H54 (cell line): Measurements from ENCODE around the gene NMT1.
"Not testable (repeated sequence)": the region's sequence is repeated elsewhere in the genome, so short reads cannot be mapped to it uniquely, and the experiment has no call there.

ENCODE experiments used
- DNase-seq: peaks from one replicate; pipeline ENCODE4 v3.0.0; 2011; ENCODE audit warnings: low spot score, mixed read lengths; ENCODE audit not compliant: insufficient read length
- FAIRE-seq: peaks from 3 replicates; lab custom pipeline; 2011; peaks lifted over from hg19 to GRCh38; lab: Jason Lieb, UNC
- POLR2A ChIP-seq: IDR thresholded peaks from 2 replicates; pipeline ENCODE4 v1.6.1; 2011; ENCODE audit warnings: low read depth, mild to moderate bottlenecking, low read length

The NMT1 gene

DNA sequence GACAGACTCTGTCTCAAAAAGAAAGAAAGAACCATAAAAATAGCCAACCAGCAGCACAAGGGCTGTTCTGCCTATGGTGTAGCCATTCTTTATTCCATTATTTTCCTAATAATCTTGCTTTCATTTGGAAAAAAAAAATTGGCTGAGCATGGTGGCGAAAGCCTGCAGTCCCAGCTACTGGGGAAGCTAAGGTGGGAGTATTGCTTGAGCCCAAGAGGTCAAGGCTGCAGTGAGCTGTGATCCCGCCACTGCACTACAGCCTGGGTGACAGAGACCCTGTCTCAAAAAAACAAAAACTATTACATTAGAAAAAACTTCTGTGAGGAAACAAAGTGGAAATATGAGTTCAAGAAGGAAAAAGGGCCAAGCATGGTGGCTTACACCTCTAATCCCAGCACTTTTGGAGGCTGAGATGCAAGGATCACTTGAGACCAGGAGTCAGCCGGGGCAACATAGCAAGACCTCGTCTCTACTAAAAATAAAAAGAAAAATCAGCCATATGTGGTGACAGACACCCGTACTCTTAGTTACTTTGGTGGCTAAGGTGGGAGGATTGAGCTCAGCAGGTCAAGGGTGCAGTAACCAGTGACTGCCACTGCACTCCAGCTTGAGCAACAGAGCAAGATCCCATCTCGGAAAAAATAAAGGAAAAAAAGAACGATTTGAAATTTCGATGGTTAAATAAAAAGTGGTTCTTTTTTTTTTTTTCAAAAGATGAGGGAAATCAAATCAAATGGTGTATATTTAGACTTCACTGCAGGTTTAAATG is 12.1 kb upstream of the NMT1 start:
- TF ChIP-seq POLR2A: no peak
- no peak for DNase-seq
- FAIRE-seq: no peak

DNA sequence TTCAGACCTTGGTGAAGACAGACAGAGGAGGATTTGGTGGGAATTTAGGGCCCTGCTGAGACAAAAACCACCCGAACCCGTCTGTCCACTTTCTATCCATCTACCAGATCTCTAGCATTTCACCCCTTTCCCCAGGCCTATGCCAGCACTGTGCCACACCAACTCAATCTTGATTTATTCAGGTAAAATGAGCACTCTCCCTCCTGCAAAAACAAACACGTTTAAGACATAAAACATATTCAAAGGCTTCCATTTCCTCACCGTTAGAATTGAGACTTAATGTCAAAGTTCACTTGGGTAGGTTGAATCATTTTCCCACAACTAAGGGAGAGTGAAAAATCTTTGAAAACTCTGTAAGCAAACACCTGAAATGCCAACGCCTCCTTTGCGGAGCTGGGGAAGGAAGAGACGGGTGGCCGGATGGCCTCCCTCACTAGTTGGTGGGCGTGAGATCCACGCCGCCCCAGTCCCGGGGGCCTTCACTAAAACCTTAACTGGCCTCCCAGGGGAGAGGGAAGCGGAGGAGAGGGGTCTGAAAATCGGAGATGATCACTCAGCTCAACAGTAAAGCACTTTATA is 10.5 kb upstream of the NMT1 start:
- FAIRE-seq: no peak
- peak; percentile 39; the same call in 1 of the 2 replicates for TF ChIP-seq POLR2A
- DNase-seq: no peak

DNA sequence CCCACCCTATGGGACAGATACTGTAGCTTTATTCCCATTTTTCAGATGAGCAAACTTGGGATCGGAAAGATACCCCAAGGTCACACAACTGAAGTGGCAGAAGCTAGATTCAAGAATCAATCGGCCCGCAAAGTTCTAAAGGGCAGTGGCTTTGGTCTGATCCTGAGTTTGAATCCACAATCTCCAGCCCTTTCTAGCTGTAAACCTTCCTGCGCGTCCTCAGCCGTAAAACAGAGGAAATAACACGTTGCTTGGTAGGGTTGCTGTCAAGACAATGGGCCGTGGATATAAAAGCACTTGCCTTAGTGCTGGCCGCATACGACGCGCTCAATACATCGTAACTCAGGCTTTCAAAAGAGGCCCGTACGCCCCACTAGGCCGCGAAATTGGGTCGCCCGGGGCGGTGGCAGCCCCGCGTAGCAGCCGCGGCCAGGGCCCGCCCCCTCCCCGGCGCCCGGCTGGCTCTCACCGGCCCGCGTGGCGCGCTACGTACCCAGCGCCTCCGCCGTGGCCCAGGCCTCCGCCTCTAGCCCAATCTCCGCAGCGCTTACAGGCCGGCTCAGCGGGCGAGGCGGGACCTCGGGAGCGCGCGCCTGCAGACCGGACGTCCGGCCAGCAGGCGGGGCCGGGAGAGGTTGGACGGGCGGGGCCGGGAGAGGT is 9.9 kb upstream of the NMT1 start, which contains the start of gene DCAKD:
DCAKD (minus strand) TSS at position 573 of the 660 bp plus-strand sequence. CDS start 16,747 bp downstream, outside the sequence.
- peak; percentile 73 for TF ChIP-seq POLR2A
- FAIRE-seq: no peak

DNA sequence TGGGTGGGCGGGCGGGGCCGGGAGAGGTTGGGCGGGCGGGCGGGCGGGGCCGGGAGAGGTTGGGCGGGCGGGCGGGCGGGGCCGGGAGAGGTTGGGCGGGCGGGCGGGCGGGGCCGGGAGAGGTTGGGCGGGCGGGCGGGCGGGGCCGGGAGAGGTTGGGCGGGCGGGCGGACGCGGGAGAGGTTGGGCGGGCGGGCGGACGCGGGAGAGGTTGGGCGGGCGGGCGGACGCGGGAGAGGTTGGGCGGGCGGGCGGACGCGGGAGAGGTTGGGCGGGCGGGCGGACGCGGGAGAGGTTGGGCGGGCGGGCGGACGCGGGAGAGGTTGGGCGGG is 9.4 kb upstream of the NMT1 start:
- not testable (repeated sequence) for FAIRE-seq, DNase-seq

More for the DNA sequence above, 9.9 kb upstream of the NMT1 start, which contains the start of gene DCAKD:
- DNase-seq: peak; percentile 98

DNA sequence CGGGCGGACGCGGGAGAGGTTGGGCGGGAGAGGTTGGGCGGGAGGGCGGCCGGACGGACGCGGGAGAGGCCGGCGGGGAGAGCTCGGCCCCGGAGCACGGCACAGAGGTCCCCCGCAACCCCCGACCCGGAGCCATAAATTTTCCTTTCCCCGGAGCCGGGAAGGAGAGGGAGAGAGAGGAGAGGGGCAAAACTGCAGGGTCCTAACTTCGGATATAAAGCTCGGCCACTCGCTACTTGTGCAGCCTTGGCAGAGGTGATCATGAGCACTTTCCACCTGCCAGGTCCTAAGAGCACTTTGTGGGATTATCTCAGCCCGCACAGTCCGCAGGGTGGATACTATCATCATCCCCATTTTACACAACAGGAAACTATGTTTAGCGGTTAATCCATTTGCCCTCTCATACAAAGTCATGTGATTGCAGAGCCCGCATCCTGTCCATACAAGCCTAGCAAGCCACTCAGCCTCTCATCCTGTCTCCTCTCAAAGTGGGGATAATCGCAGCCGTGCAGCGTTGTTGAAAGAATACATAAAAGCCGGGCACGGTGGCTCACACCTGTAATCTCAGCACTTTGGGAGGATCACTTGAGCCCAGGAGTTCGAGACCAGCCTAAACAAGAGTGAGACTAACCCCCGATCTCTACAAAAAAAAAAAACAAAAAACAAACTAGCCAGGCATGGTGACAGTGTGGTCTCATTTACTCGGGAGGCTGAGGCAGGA is 8.9 kb upstream of the NMT1 start:
- no peak for DNase-seq
- no peak for FAIRE-seq
- no peak; the same call in 1 of the 2 replicates for TF ChIP-seq POLR2A

- DNase-seq (no peak), FAIRE-seq (no peak)
- no peak for TF ChIP-seq POLR2A
Observed at GRCh38 chr17:45060382-45060796, 728 bp upstream of the NMT1 start.

DNA sequence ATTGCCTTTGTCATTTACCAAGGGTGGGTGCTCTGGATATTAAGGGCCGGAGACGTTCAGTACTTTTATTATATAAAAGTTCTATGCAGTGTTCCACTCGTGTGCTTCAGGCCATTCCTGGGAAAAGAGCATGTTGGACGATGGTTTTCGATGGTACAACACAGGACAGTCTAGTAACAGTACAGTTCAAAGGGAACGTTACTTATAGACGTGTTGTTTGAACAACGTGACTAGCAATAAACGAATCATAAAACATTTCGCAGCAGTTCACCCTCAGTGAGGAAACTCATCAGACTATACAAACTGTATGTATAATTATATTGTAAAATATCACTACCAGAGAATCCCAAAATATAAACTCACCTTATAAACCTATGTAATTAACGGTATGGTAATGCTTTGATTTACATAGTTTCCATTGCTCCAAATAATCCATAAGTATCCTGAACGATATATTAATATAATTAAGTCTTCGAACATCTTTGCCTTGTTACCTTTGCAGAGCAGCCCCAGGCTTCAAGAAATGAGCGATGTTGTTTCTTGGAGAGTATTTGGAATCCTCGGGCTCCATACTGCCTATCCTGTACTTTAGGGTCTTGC is 589 bp downstream of the NMT1 start:
- no peak for TF ChIP-seq POLR2A
- no peak for FAIRE-seq
- DNase-seq: no peak

DNA sequence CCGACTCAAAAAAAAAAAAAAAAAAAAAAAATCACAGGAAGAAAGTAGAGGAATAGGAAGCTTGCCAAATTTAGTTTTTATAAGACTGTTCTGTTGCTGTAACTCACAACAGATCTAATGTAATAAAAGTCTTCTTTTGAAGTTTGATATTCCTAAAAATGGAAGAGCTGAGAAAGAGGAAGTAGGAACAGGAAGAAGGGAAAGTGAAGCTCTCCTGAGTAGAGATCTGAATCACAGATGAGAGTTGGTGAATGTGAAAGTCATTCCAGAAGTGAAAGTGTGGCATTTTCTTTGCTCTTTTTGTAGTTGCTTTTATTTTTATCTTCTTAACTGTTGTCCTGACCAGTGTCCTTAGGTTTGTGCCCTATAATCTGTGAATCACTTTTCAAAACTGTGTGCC is 2.1 kb downstream of the NMT1 start:
- FAIRE-seq: no peak
- no peak for DNase-seq
- TF ChIP-seq POLR2A: no peak

DNA sequence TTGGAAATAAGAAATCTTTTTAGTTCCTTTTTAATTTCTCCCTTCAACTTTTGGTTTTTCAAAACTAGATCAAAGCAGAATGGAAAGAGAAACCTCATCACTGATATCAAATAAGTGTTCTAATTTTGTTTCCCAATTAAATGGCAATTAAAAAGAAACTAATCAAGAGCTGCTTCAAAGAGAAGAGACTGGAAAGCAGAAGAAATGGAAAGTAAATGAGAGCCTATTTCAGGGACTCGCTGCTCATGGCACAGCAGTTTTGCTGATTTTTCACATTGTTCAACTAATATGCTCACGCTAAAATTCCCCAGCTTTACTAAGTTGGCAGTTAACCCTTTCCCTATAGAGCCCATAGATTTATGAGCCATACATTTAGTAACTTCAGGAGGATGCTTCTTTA is 6.5 kb downstream of the NMT1 start:
- FAIRE-seq (no peak), DNase-seq (no peak)
- TF ChIP-seq POLR2A: no peak

DNA sequence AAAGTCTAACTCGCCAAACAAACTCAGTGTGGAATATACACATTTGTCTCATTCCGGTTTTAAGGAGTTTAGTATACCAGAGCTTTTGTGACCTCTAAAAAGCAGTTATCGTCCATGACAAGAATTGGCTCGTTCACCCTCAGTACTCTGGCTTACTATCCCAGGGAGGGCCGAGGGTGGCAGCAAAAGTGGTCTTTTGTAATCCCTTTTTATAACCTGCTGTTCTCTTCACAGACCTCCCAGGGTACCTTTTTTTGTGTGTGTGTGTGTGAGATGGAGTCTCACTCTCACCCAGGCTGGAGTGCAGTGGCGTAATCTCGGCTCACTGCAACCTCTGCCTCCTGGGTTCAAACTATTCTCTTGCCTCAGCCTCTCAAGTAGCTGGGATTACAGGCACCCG is 8.9 kb downstream of the NMT1 start:
- DNase-seq (no peak), FAIRE-seq (no peak)
- no peak for TF ChIP-seq POLR2A

DNA sequence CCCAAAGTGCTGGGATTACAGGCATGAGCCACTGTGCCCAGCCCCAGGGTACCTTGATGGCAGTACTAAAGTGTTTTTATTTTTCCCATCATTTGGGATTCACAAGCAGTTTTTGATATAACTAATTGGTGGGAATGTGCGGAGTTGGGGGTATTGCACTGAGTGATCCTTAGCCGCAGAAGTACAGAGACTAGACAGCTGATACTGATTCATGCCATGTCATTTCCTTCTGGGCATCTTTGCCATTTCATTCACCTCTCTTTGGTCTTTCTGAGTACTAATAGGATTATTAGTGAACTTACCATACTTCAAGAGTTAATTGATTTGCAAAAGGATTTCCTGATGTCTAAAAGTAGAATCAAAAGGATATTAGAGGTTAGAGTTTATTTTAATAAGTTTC is 9.7 kb downstream of the NMT1 start:
- DNase-seq (no peak), FAIRE-seq (no peak)
- TF ChIP-seq POLR2A: no peak

- FAIRE-seq (no peak), DNase-seq (no peak)
- TF ChIP-seq POLR2A: no peak
Observed at GRCh38 chr17:45073414-45074070, 12.4 kb downstream of the NMT1 start.

- DNase-seq (no peak), FAIRE-seq (no peak)
- TF ChIP-seq POLR2A: no peak
Observed at GRCh38 chr17:45077643-45078042, 16.5 kb downstream of the NMT1 start.
